ENCODE data around the gene PPP2R5C.

DNA sequence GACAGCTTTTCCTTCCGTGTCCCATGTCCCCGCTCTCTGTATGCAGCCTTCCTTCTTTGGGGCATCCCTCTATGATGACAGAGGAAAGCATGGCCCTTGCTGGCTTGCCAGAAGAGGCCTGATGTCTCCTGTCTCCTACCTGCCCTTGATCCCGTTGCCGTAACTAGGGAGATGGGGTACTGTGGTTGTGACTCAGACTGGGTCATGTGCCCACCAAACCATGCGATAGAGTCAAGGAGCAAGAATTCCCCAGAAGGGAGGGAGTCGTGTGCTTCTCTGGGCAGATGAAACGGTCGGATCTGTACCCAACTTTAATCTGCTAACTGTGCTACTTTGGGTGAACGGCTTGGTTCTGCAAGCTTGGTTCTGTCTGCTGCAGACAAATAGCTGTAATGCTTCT is 103.8 kb downstream of the PPP2R5C start:
- TF ChIP-seq, protein P1, sequence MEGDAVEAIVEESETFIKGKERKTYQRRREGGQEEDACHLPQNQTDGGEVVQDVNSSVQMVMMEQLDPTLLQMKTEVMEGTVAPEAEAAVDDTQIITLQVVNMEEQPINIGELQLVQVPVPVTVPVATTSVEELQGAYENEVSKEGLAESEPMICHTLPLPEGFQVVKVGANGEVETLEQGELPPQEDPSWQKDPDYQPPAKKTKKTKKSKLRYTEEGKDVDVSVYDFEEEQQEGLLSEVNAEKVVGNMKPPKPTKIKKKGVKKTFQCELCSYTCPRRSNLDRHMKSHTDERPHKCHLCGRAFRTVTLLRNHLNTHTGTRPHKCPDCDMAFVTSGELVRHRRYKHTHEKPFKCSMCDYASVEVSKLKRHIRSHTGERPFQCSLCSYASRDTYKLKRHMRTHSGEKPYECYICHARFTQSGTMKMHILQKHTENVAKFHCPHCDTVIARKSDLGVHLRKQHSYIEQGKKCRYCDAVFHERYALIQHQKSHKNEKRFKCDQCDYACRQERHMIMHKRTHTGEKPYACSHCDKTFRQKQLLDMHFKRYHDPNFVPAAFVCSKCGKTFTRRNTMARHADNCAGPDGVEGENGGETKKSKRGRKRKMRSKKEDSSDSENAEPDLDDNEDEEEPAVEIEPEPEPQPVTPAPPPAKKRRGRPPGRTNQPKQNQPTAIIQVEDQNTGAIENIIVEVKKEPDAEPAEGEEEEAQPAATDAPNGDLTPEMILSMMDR (IDR thresholded peaks at IDR 0.05), result no peak
- TF ChIP-seq POLR2A (IDR thresholded peaks at IDR 0.05), result no peak
